AG04450 (cell line): ENCODE measurements around the gene MORC1. TPM values are rescaled to one million over a fixed set of nuclear protein-coding genes. Genes with fewer than 3 reads are reported as not detected.

ENCODE experiments used
- CTCF ChIA-PET: fragments of 300-600, 350-600 bp; formaldehyde crosslinking; extraction: SDS; loops from one replicate; lab custom pipeline; 2022; ENCODE audit warnings: antibody characterized with exemption, inconsistent platforms; lab: Charles Lee
- POLR2A ChIA-PET: fragments of 350-600 bp; formaldehyde crosslinking; extraction: SDS; loops from one replicate; lab custom pipeline; 2021; ENCODE audit warnings: antibody characterized with exemption, inconsistent platforms; lab: Yijun Ruan, JAX
- DNase-seq: peaks from one replicate; pipeline ENCODE4 v3.0.0-alpha.2; 2011; ENCODE audit warnings: low read depth, low spot score
- H3K27ac ChIP-seq: one replicate; pipeline ENCODE4 v1.5.1; 2012; ENCODE audit warnings: low read depth, low read length, control low read depth
- H3K27me3 ChIP-seq: one replicate; pipeline ENCODE4 v1.6.0; 2012; ENCODE audit warnings: low read length; ENCODE audit not compliant: control insufficient read depth, insufficient read depth
- H3K4me3 ChIP-seq: 2 replicates; pipeline ENCODE4 v1.5.1; 2011; ENCODE audit warnings: mild to moderate bottlenecking, low read depth, low read length, control low read depth
- H3K9me3 ChIP-seq: 2 replicates; pipeline ENCODE4 v1.5.1; 2012; ENCODE audit warnings: low read length; ENCODE audit not compliant: control insufficient read depth, insufficient read depth
- CTCF ChIP-seq: IDR thresholded peaks from 2 replicates; pipeline ENCODE4 v1.5.1; 2011; ENCODE audit warnings: low read depth, low read length, control low read depth, inconsistent platforms
- polyA plus RNA-seq: library from polyadenylated mRNA; depleted of rRNA; stranded (reverse); fragments of >200 nt; gene quantifications from 2 replicates; pipeline ENCODE4 v1.2.3, GENCODE V29; 2011

The MORC1 gene
- polyA plus RNA-seq, 1 experiment, result not detected

DNA sequence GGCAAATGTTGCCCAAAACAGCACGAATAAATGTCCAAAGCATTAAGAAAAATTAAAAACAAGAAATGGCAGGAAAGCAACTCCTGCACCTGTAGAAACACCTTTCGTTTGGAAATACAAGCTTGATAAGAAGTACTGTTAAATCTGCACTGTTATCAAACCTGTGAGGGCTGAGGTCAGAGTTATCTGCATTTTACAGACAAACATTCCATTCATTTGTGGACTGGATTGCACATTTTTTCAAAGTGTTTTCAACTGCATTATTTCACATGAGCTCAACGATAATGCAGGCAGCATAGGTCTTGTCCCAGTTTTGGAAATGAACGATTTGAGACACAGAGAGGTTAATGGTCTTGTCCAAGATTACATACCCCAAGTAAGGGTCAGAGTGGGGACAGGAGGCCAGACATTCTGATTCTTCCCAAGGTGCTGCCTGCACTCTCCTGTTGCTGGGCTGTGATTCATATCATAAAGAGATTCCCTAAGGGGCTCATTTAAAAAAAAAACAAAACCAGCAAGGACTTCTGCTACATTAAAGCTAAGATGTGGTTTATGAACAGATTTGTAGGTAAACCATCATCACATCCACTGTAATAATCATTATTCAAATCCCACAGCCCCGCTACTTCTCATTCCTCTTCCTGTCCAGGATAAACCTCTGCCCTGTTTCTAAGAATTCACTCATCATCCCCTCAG is 177.2 kb downstream of the MORC1 start:
- ChIA-PET CTCF (interaction anchor here (1.0 to 1.5 kb wide), 3 partner anchors 25 to 142 kb away, joined by 3 to 12 read pairs (median 3); no protein-coding TSS in a partner anchor), POLR2A (no interaction called here)
- Histone ChIP-seq H3K4me3 (no peak overlapping the region), H3K27ac (no peak overlapping the region), H3K9me3 (no peaks in the 10 kb centered on the region), H3K27me3 (peaks cover 4% of the 10 kb centered on the region)
- DNase-seq, result no peak
- TF ChIP-seq CTCF, result no peak

- POLR2A ChIA-PET, result no interaction called here
- Histone ChIP-seq H3K27me3 (peaks cover 4% of the 10 kb centered on the region), H3K9me3 (no peaks in the 10 kb centered on the region), H3K4me3 (no peak overlapping the region), H3K27ac (no peak overlapping the region)
- CTCF ChIA-PET, result interaction anchor here (0.6 to 1.5 kb wide), 4 partner anchors 25 to 1627 kb away, joined by 3 to 12 read pairs (median 4); no protein-coding TSS in a partner anchor
- no peak for TF ChIP-seq CTCF
- DNase-seq, result no peak
Observed at GRCh38 chr3:108940166-108940565, 177.8 kb downstream of the MORC1 start.

DNA sequence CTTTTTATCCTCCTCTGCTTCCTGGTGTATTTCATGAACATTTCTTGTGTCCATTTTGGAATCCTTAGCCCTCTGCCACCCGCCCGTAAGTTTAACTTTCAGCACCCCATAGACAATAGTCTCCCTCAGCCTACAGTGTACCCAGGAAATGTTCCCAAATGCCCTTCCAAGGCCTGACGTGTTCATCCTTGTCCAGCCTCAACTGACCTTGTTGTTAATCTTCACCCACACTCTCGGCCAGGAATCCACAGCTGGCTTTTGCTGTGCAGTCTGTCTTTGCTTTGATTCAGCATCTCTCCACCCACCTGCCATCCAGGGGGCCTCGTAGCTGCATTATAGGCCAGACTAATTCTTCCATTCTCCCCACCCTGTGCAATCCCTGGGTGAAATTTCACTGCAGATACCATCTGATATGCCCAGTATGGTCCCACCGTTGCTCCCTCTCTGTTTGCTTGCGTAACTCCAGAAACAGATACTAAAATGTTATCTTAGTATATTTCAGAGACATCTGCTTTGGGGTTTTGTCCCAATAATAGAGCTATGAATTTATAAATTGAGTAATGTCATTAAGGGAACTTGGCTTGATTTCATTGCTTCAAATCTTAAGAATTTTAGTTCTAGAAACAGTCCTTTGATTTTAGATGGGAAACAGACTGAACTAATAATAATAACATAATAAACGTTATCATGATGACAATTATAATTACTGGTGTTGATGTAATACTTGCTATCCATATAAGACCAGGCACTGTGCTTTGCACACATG is 180.8 kb downstream of the MORC1 start:
- DNase-seq, result no peak
- CTCF ChIA-PET, result interaction anchor here (1.9 kb wide), 1 partner anchor 22 kb away, joined by 7 read pairs; no protein-coding TSS in a partner anchor
- POLR2A ChIA-PET, result no interaction called here

GRCh38 chr3:108931035-108931434 is 186.9 kb downstream of the MORC1 start:
- no peak for TF ChIP-seq CTCF
- no peak for DNase-seq
- Histone ChIP-seq H3K4me3 (no peak overlapping the region), H3K9me3 (no peaks in the 10 kb centered on the region; the same call in 1 of the 2 replicates), H3K27me3 (no peaks in the 10 kb centered on the region), H3K27ac (no peak overlapping the region)
- POLR2A ChIA-PET, result no interaction called here
- CTCF ChIA-PET, result interaction anchor here (1.1 kb wide), 1 partner anchor 16 kb away, joined by 4 read pairs; no protein-coding TSS in a partner anchor

More for the DNA sequence above, 180.8 kb downstream of the MORC1 start:
- TF ChIP-seq CTCF, result no peak
- no peaks in the 10 kb centered on the region; the same call in 1 of the 2 replicates for H3K9me3 ChIP-seq
- H3K27ac ChIP-seq, result no peak overlapping the region
- no peak overlapping the region for H3K4me3 ChIP-seq
- peaks cover 4% of the 10 kb centered on the region for H3K27me3 ChIP-seq

GRCh38 chr3:108918866-108919265 is 199.1 kb downstream of the MORC1 start:
- no peak for DNase-seq
- ChIA-PET POLR2A (no interaction called here), CTCF (interaction anchor here (8.8 kb wide), 1 partner anchor 255 kb away, joined by 184 read pairs; no protein-coding TSS in a partner anchor)
- no peak overlapping the region for H3K27ac ChIP-seq
- H3K9me3 ChIP-seq, result no peaks in the 10 kb centered on the region
- no peak overlapping the region for H3K4me3 ChIP-seq
- TF ChIP-seq CTCF, result no peak
- H3K27me3 ChIP-seq, result no peaks in the 10 kb centered on the region
